Measurements from ENCODE around the gene LSMEM2. TPM values are rescaled to one million over a fixed set of nuclear protein-coding genes. Genes with fewer than 3 reads are reported as not detected.
A peak's percentile ranks its signal among the peaks of the same experiment; 100 is the strongest.

The LSMEM2 gene
- total RNA-seq, 1 donor from 2014 or later = not detected

GRCh38 chr3:50273689-50274065 lies 5.2 kb upstream of the LSMEM2 start:
- TF ChIP-seq CTCF (IDR thresholded peaks at IDR 0.05) = no peak
- Histone ChIP-seq H3K4me3 (peak overlapping the region; percentile 37), H3K36me3 (no peaks in the 10 kb centered on the region), H3K27me3 (peaks cover 7% of the 10 kb centered on the region), H3K9me3 (no peaks in the 10 kb centered on the region), H3K27ac (no peak overlapping the region), H3K4me1 (peaks cover 24% of the 10 kb centered on the region)
- ATAC-seq (no peak), DNase-seq (no peak)
- intact Hi-C loops (cut with DNase I) = loop anchor here (5.0 kb wide), 2 partner anchors 46 to 81 kb away; partner anchors contain the start of gene GNAT1

GRCh38 chr3:50274371-50275104 lies 4.3 kb upstream of the LSMEM2 start:
- ATAC-seq = peak; percentile 57
- H3K4me1 ChIP-seq = peaks cover 21% of the 10 kb centered on the region
- intact Hi-C loops (cut with DNase I) = loop anchor here (5.0 kb wide), 2 partner anchors 47 to 82 kb away; partner anchors contain the start of gene GNAT1

GRCh38 chr3:50275141-50275995 lies 3.5 kb upstream of the LSMEM2 start:
- H3K4me3 ChIP-seq = no peak overlapping the region
- H3K9me3 ChIP-seq = no peaks in the 10 kb centered on the region
- TF ChIP-seq CTCF (IDR thresholded peaks at IDR 0.05) = no peak
- peaks cover 21% of the 10 kb centered on the region for H3K4me1 ChIP-seq
- ATAC-seq (no peak), DNase-seq (no peak)
- H3K27ac ChIP-seq = no peak overlapping the region
- H3K36me3 ChIP-seq = no peaks in the 10 kb centered on the region
- intact Hi-C loops (cut with DNase I) = no loop called here
- H3K27me3 ChIP-seq = peaks cover 7% of the 10 kb centered on the region

More at GRCh38 chr3:50274371-50275104, 4.3 kb upstream of the LSMEM2 start:
- peak; percentile 69 for TF ChIP-seq CTCF (IDR thresholded peaks at IDR 0.05)
- no peaks in the 10 kb centered on the region for H3K9me3 ChIP-seq
- peaks cover 7% of the 10 kb centered on the region for H3K27me3 ChIP-seq
- H3K27ac ChIP-seq = peak overlapping the region; percentile 3
- no peak overlapping the region for H3K4me3 ChIP-seq
- peak; percentile 86 for DNase-seq
- H3K36me3 ChIP-seq = no peaks in the 10 kb centered on the region

- H3K4me3 ChIP-seq = no peak overlapping the region
- H3K27ac ChIP-seq = no peak overlapping the region
- no peaks in the 10 kb centered on the region for H3K36me3 ChIP-seq
- intact Hi-C loops (cut with DNase I) = no loop called here
- no peak for DNase-seq
- no peak for TF ChIP-seq CTCF (IDR thresholded peaks at IDR 0.05)
- H3K27me3 ChIP-seq = peaks cover 7% of the 10 kb centered on the region
- H3K4me1 ChIP-seq = peaks cover 21% of the 10 kb centered on the region
- ATAC-seq = no peak
- no peaks in the 10 kb centered on the region for H3K9me3 ChIP-seq
Observed at GRCh38 chr3:50275996-50276761, 2.7 kb upstream of the LSMEM2 start.

GRCh38 chr3:50276762-50277101 lies 2.2 kb upstream of the LSMEM2 start:
- Histone ChIP-seq H3K4me3 (no peak overlapping the region), H3K9me3 (no peaks in the 10 kb centered on the region), H3K4me1 (peaks cover 21% of the 10 kb centered on the region), H3K27ac (no peak overlapping the region), H3K36me3 (no peaks in the 10 kb centered on the region), H3K27me3 (peaks cover 7% of the 10 kb centered on the region)
- no peak for TF ChIP-seq CTCF (IDR thresholded peaks at IDR 0.05)
- ATAC-seq (no peak), DNase-seq (no peak)
- intact Hi-C loops (cut with DNase I) = no loop called here
